H1 (cell line): Measurements from ENCODE around the gene MPRIP. TPM values are rescaled to one million over a fixed set of nuclear protein-coding genes. Genes with fewer than 3 reads are reported as not detected.

Experiments
- CTCF ChIA-PET: fragments of 300-600 bp; sonication (Branson Sonifier 250); formaldehyde crosslinking; loops from one replicate; lab custom pipeline; 2021; ENCODE audit not compliant: partially characterized antibody; lab: Charles Lee
- POLR2A ChIA-PET: fragments of 300-600 bp; sonication (Branson Sonifier 250); formaldehyde crosslinking; loops from one replicate; lab custom pipeline; 2021; ENCODE audit warnings: inconsistent platforms; ENCODE audit not compliant: partially characterized antibody; lab: Charles Lee
- DNase-seq, 2 experiments: peaks; one replicate each; pipeline versions ENCODE4 v3.0.0 to v3.0.0-alpha.2; 2010 to 2022; ENCODE audit warnings: low spot score in 2 of 2, low read depth in 1 of 2, mixed read lengths in 1 of 2
- FAIRE-seq: peaks from 2 replicates; lab custom pipeline; 2011; peaks lifted over from hg19 to GRCh38; lab: Jason Lieb, UNC
- H2AFZ ChIP-seq: 2 replicates; pipeline ENCODE4 v1.8.1; 2012; ENCODE audit warnings: low read length, inconsistent platforms
- H2AK5ac ChIP-seq: 2 replicates; pipeline ENCODE4 v1.6.1; 2013; ENCODE audit warnings: low read depth, low read length
- H2BK120ac ChIP-seq: replicated peaks from 2 replicates; pipeline ENCODE3; 2013; ENCODE audit warnings: low read depth, low read length, inconsistent platforms
- H2BK12ac ChIP-seq: 2 replicates; pipeline ENCODE4 v1.6.1; 2013; ENCODE audit warnings: low read depth, low read length
- H2BK15ac ChIP-seq: 2 replicates; pipeline ENCODE4 v1.6.1; 2013; ENCODE audit warnings: low read length
- H2BK20ac ChIP-seq: 2 replicates; pipeline ENCODE4 v1.6.1; 2013; ENCODE audit warnings: low read length
- H2BK5ac ChIP-seq: 2 replicates; pipeline ENCODE4 v1.6.1; 2013; ENCODE audit warnings: low read depth, low read length
- H3K14ac ChIP-seq: 2 replicates; pipeline ENCODE4 v1.6.1; 2013; ENCODE audit warnings: inconsistent platforms; ENCODE audit not compliant: insufficient read length
- H3K18ac ChIP-seq: 2 replicates; pipeline ENCODE4 v1.6.1; 2013; ENCODE audit warnings: low read length; ENCODE audit errors: extremely low read depth
- H3K23ac ChIP-seq: 2 replicates; pipeline ENCODE4 v1.6.1; 2013; ENCODE audit warnings: inconsistent platforms; ENCODE audit not compliant: insufficient read length
- H3K23me2 ChIP-seq: 2 replicates; pipeline ENCODE4 v1.6.1; 2013; ENCODE audit warnings: low read depth, low read length
- H3K27ac ChIP-seq: 2 replicates; pipeline ENCODE4 v1.6.1; 2011; ENCODE audit warnings: low read depth, low read length, inconsistent platforms
- H3K27me3 ChIP-seq, 4 experiments: replicated peaks in 1 of 4; 1 replicate in 1 of 4; 2 replicates in 3 of 4; pipeline versions ENCODE4 v1.6.1 to v1.8.1; 2011 to 2013; ENCODE audit warnings: low read length in 3 of 4, mild to moderate bottlenecking in 3 of 4, inconsistent platforms in 2 of 4, mixed read lengths in 2 of 4, moderate library complexity in 1 of 4; ENCODE audit not compliant: control insufficient read depth in 3 of 4, insufficient read depth in 3 of 4; ENCODE audit errors: extremely low read depth in 1 of 4
- H3K36me3 ChIP-seq, 4 experiments: 2 replicates each; pipeline versions ENCODE4 v1.6.1 to v1.8.1; 2011 to 2013; ENCODE audit warnings: mild to moderate bottlenecking in 4 of 4, low read length in 3 of 4, moderate library complexity in 2 of 4, control low read depth in 1 of 4, inconsistent platforms in 1 of 4; ENCODE audit not compliant: insufficient read depth in 4 of 4, control insufficient read depth in 2 of 4
- H3K4ac ChIP-seq: replicated peaks from 2 replicates; pipeline ENCODE3; 2013; ENCODE audit warnings: low read length, low read depth, mixed read lengths, inconsistent platforms; ENCODE audit not compliant: insufficient read length
- H3K4me1 ChIP-seq, 4 experiments: replicated peaks in 1 of 4; 1 replicate in 1 of 4; 2 replicates in 3 of 4; pipeline versions ENCODE4 v1.6.1 to v1.8.1; 2011 to 2013; ENCODE audit warnings: low read length in 3 of 4, inconsistent platforms in 2 of 4, mixed read lengths in 1 of 4; ENCODE audit not compliant: insufficient read depth in 4 of 4, control insufficient read depth in 3 of 4
- H3K4me2 ChIP-seq, 2 experiments: 2 replicates each; pipeline versions ENCODE4 v1.6.1 to v1.8.1; 2011 to 2013; ENCODE audit warnings: low read depth in 2 of 2, low read length in 2 of 2, control low read depth in 1 of 2, inconsistent platforms in 1 of 2, mild to moderate bottlenecking in 1 of 2; ENCODE audit not compliant: insufficient read depth in 1 of 2
- H3K4me3 ChIP-seq, 4 experiments: fragments of 200-600, 300-600 bp in 1 of 4; sonication (generic), shearing (Covaris generic), sonication (Bioruptor Twin) in 1 of 4; 2 replicates each; pipeline versions ENCODE4 v1.5.1 to v1.8.1; 2011 to 2016; ENCODE audit warnings: low read length in 4 of 4, low read depth in 3 of 4, control low read depth in 2 of 4, inconsistent platforms in 2 of 4, mild to moderate bottlenecking in 2 of 4, mixed read lengths in 1 of 4, moderate library complexity in 1 of 4; ENCODE audit not compliant: insufficient read depth in 2 of 4; ENCODE audit errors: extremely low read depth in 1 of 4
- H3K56ac ChIP-seq: replicated peaks from 2 replicates; pipeline ENCODE3; 2013; ENCODE audit warnings: low read depth, mild to moderate bottlenecking, mixed read lengths, low read length, inconsistent platforms; ENCODE audit not compliant: insufficient read length
- H3K79me1 ChIP-seq: 2 replicates; pipeline ENCODE4 v1.6.1; 2013; ENCODE audit warnings: low read depth, low read length, control low read depth
- H3K79me2 ChIP-seq, 2 experiments: 2 replicates each; pipeline versions ENCODE4 v1.6.1 to v1.8.1; 2012 to 2013; ENCODE audit warnings: low read length in 2 of 2, mild to moderate bottlenecking in 2 of 2, inconsistent platforms in 1 of 2; ENCODE audit not compliant: insufficient read depth in 2 of 2, control insufficient read depth in 1 of 2
- H3K9ac ChIP-seq, 4 experiments: replicated peaks in 1 of 4; 1 replicate in 1 of 4; 2 replicates in 3 of 4; pipeline versions ENCODE4 v1.6.1 to v1.8.1; 2011 to 2013; ENCODE audit warnings: low read depth in 3 of 4, low read length in 3 of 4, control low read depth in 2 of 4, mild to moderate bottlenecking in 2 of 4, moderate library complexity in 2 of 4, inconsistent platforms in 1 of 4; ENCODE audit errors: extremely low read depth in 1 of 4
- H3K9me3 ChIP-seq, 2 experiments: 2 replicates each; pipeline versions ENCODE4 v1.6.1 to v1.8.1; 2012 to 2013; ENCODE audit warnings: mild to moderate bottlenecking in 2 of 2, moderate library complexity in 2 of 2, control low read depth in 1 of 2, inconsistent platforms in 1 of 2, low read depth in 1 of 2, low read length in 1 of 2, mixed read lengths in 1 of 2; ENCODE audit not compliant: insufficient read depth in 2 of 2
- H4K20me1 ChIP-seq, 2 experiments: replicated peaks in 1 of 2; 2 replicates each; pipeline versions ENCODE3 to v1.8.1; 2011 to 2013; ENCODE audit warnings: inconsistent platforms in 2 of 2, low read length in 2 of 2, mild to moderate bottlenecking in 1 of 2; ENCODE audit not compliant: insufficient read depth in 2 of 2, control insufficient read depth in 1 of 2
- H4K5ac ChIP-seq: 2 replicates; pipeline ENCODE4 v1.6.1; 2013; ENCODE audit warnings: low read length, low read depth, mixed read lengths, inconsistent platforms; ENCODE audit not compliant: insufficient read length
- H4K8ac ChIP-seq: 2 replicates; pipeline ENCODE4 v1.8.0; 2013; ENCODE audit warnings: mild to moderate bottlenecking, moderate library complexity, low read length, inconsistent platforms; ENCODE audit not compliant: insufficient read depth; ENCODE audit errors: extremely low read depth
- H4K91ac ChIP-seq: replicated peaks from 2 replicates; pipeline ENCODE3; 2013; ENCODE audit warnings: low read length, mixed read lengths, inconsistent platforms; ENCODE audit not compliant: insufficient read length
- ATF3 ChIP-seq: IDR thresholded peaks from 2 replicates; pipeline ENCODE4 v1.6.1; 2011; ENCODE audit warnings: low read depth, mild to moderate bottlenecking, low read length; ENCODE audit not compliant: insufficient read depth
- CBX8 ChIP-seq: fragments of 300-800, 300-1000 bp; sonication (generic); IDR thresholded peaks from 2 replicates; pipeline ENCODE4 v1.7.1; 2016; ENCODE audit warnings: low read depth, low read length, borderline replicate concordance
- CHD1 ChIP-seq: IDR thresholded peaks from 2 replicates; pipeline ENCODE4 v1.6.1; 2012; ENCODE audit warnings: low read depth, low read length, improper control_type of control experiment
- CREB1 ChIP-seq: IDR thresholded peaks from 2 replicates; pipeline ENCODE4 v1.6.1; 2012; ENCODE audit warnings: inconsistent platforms
- GTF2F1 ChIP-seq: IDR thresholded peaks from 2 replicates; pipeline ENCODE4 v1.6.1; 2012; ENCODE audit warnings: low read depth, low read length, improper control_type of control experiment, borderline replicate concordance
- HDAC2 ChIP-seq, 2 experiments: fragments of 300-600 bp in 1 of 2; sonication (generic) in 1 of 2; IDR thresholded peaks; 2 replicates each; pipeline ENCODE4 v1.6.1; 2011 to 2012; ENCODE audit warnings: low read depth in 2 of 2, low read length in 2 of 2, mild to moderate bottlenecking in 2 of 2, moderate library complexity in 2 of 2, borderline replicate concordance in 1 of 2, inconsistent platforms in 1 of 2
- JUND ChIP-seq: IDR thresholded peaks from 2 replicates; pipeline ENCODE4 v1.6.1; 2011; ENCODE audit warnings: mild to moderate bottlenecking, improper control_type of control experiment, low read length
- MAX ChIP-seq: IDR thresholded peaks from 2 replicates; pipeline ENCODE4 v1.6.1; 2012; ENCODE audit warnings: inconsistent platforms
- RNF2 ChIP-seq: fragments of 200-900, 300-1000 bp; sonication (generic); IDR thresholded peaks from 2 replicates; pipeline ENCODE4 v1.7.1; 2016; ENCODE audit warnings: borderline replicate concordance, low read depth, mild to moderate bottlenecking, antibody characterized with exemption, low read length; ENCODE audit not compliant: poor library complexity, severe bottlenecking; ENCODE audit errors: missing control alignments
- SIN3A ChIP-seq, 2 experiments: IDR thresholded peaks in 1 of 2; conservative IDR thresholded peaks in 1 of 2; 2 replicates each; pipeline ENCODE4 v1.6.1; 2011 to 2012; ENCODE audit warnings: low read length in 2 of 2, improper control_type of control experiment in 1 of 2, low read depth in 1 of 2, mild to moderate bottlenecking in 1 of 2
- SIRT6 ChIP-seq: IDR thresholded peaks from one replicate; pipeline ENCODE4 v1.7.1; 2012; ENCODE audit warnings: low read length, inconsistent platforms
- SP1 ChIP-seq: IDR thresholded peaks from 2 replicates; pipeline ENCODE4 v1.6.1; 2011; ENCODE audit warnings: low read depth, low read length
- WGBS, 2 experiments: shearing (Covaris generic) in 1 of 2; methylation state at CpG; one replicate each; pipeline versions ENCODE4 v1.1.6 to v1.1.7; 2013 to 2015; ENCODE audit warnings: low lambda C conversion rate in 2 of 2, mixed read lengths in 2 of 2, inconsistent platforms in 1 of 2, low coverage in 1 of 2, missing lambda C conversion rate in 1 of 2; ENCODE audit not compliant: insufficient replicate concordance in 2 of 2, insufficient coverage in 1 of 2, insufficient read length in 1 of 2; ENCODE audit errors: extremely low coverage in 1 of 2, missing lambda C conversion rate in 1 of 2; 5-methylcytosine and 5-hydroxymethylcytosine counted together
- polyA plus RNA-seq, 7 experiments: library from polyadenylated mRNA; depleted of rRNA in 3 of 7; stranded (reverse) in 5 of 7; unstranded in 2 of 7; fragments of >200 nt in 5 of 7; fragments of 200-250 nt in 2 of 7; gene quantifications; 1 replicate in 5 of 7; 2 replicates in 1 of 7; 4 replicates in 1 of 7; pipeline versions ENCODE4 v1.2.1 to v1.2.3, GENCODE V29; 2011 to 2013; ENCODE audit warnings: missing spikeins in 2 of 7, mixed read lengths in 2 of 7
- total RNA-seq: library from RNA; stranded (reverse); fragmentation: NEBNext Ultra II Directional; extraction: Animal tissue kit (Norgen Biotek cat#: 25700); gene quantifications from 2 replicates; pipeline ENCODE4 v1.2.1, GENCODE V29; 2021

The MPRIP gene
- total and polyA plus RNA-seq, 2 of the 8 experiments (the other 6 are each of a cell fraction or from before 2014, with no cell fraction given): 48.6 to 146 TPM

GRCh38 chr17:17035920-17036523 lies 6.2 kb upstream of the MPRIP start:
- H2BK120ac ChIP-seq: no peak overlapping the region
- H3K79me2 ChIP-seq: no peaks in the 10 kb centered on the region
- no peak overlapping the region for H2AK5ac ChIP-seq
- H3K4me2 ChIP-seq: no peak overlapping the region
- no peak overlapping the region for H3K4me3 ChIP-seq
- H2AFZ ChIP-seq: no peak overlapping the region
- H3K27ac ChIP-seq: no peak overlapping the region
- no peak overlapping the region for H2BK15ac ChIP-seq
- 89% methylated on average over 12 of the region's 12 CpGs; no CpG with 5 or more reads in 1 of the 2 experiments for WGBS, 2 experiments
- H3K56ac ChIP-seq: no peak overlapping the region
- DNase-seq (no peak), FAIRE-seq (no peak)
- H3K23me2 ChIP-seq: no peaks in the 10 kb centered on the region
- H4K5ac ChIP-seq: no peak overlapping the region
- no peak overlapping the region for H4K8ac ChIP-seq
- POLR2A ChIA-PET: interaction anchor here (1.5 kb wide), 1 partner anchor 8 kb away, joined by 5 read pairs; no protein-coding TSS in a partner anchor
- no peak overlapping the region for H2BK5ac ChIP-seq
- H4K91ac ChIP-seq: no peak overlapping the region
- H4K20me1 ChIP-seq: no peaks in the 10 kb centered on the region
- no peak overlapping the region for H3K23ac ChIP-seq
- CTCF ChIA-PET: interaction anchor here (1.2 to 2.2 kb wide), 4 partner anchors 11 to 106 kb away, joined by 3 to 8 read pairs (median 4); no protein-coding TSS in a partner anchor
- H3K36me3 ChIP-seq: no peaks in the 10 kb centered on the region
- H3K9ac ChIP-seq: no peak overlapping the region
- H2BK12ac ChIP-seq: no peak overlapping the region
- H3K14ac ChIP-seq: no peak overlapping the region
- peaks cover 0 to under 1% (median under 1%) of the 10 kb centered on the region in 4 experiments; a peak in 2 of 7 replicates for H3K27me3 ChIP-seq
- no peak overlapping the region for H2BK20ac ChIP-seq
- H3K9me3 ChIP-seq: no peaks in the 10 kb centered on the region
- H3K4ac ChIP-seq: no peak overlapping the region
- H3K4me1 ChIP-seq: no peaks in the 10 kb centered on the region
- no peak overlapping the region for H3K18ac ChIP-seq
- H3K79me1 ChIP-seq: no peaks in the 10 kb centered on the region
- no peak for TF ChIP-seq GTF2F1
- TF ChIP-seq CREB1: no peak
- no peak for TF ChIP-seq SP1
- no peak for TF ChIP-seq ATF3
- TF ChIP-seq SIN3A (conservative IDR thresholded peaks at IDR 0.05 in 1 of 2, IDR thresholded peaks at IDR 0.05 in 1 of 2; ENCODE audit: low read depth in 1 of 2, low read length in 2 of 2): no peak
- no peak for TF ChIP-seq HDAC2 (IDR thresholded peaks at IDR 0.05; ENCODE audit: borderline replicate concordance in 1 of 2, low read depth in 2 of 2, low read length in 2 of 2)
- no peak for TF ChIP-seq RNF2
- no peak for TF ChIP-seq CHD1
- no peak for TF ChIP-seq SIRT6
- TF ChIP-seq CBX8: no peak
- no peak for TF ChIP-seq MAX
- TF ChIP-seq JUND: no peak
